ENCODE data around the gene IRF9. TPM values are rescaled to one million over a fixed set of nuclear protein-coding genes. Genes with fewer than 3 reads are reported as not detected.

Gene IRF9
- total and polyA plus RNA-seq, 2 of the 13 experiments (the other 11 are each of a cell fraction or from before 2014, with no cell fraction given) = 14.9 to 49.7 TPM

GRCh38 chr14:24212924-24213865 is 52.1 kb downstream of the IRF9 start, which contains the start of gene CHMP4A (continued):
- peak; percentile 94 for TF ChIP-seq ATF2 (CRISPR knock-in tag; IDR thresholded peaks at IDR 0.05)
- TF ChIP-seq ZSCAN5A (CRISPR knock-in tag; IDR thresholded peaks at IDR 0.05; ENCODE audit: borderline replicate concordance) = peak; percentile 86
- no peak; the same call in 1 of the 2 replicates for TF ChIP-seq ZNF746 (CRISPR knock-in tag; IDR thresholded peaks at IDR 0.05)
- peak; percentile 84 for TF ChIP-seq IRF1 (CRISPR knock-in tag; IDR thresholded peaks at IDR 0.05; ENCODE audit: low read depth)
- TF ChIP-seq TOE1 (CRISPR knock-in tag; IDR thresholded peaks at IDR 0.05) = peak; percentile 78; the same call in 1 of the 2 replicates
- TF ChIP-seq ZSCAN25 (CRISPR knock-in tag; IDR thresholded peaks at IDR 0.05) = peak; percentile 90; the same call in 1 of the 2 replicates
- TF ChIP-seq BATF2 (CRISPR knock-in tag; IDR thresholded peaks at IDR 0.05) = no peak
- no peak for TF ChIP-seq ZNF382 (CRISPR knock-in tag; IDR thresholded peaks at IDR 0.05; ENCODE audit: borderline replicate concordance)
- TF ChIP-seq CHD4 (IDR thresholded peaks at IDR 0.05; ENCODE audit: borderline replicate concordance, low read length) = 0 out of 2 replicates have a peak, but pooled peaks have one; percentile 20
- peak; percentile 99 for TF ChIP-seq MTA1 (CRISPR knock-in tag; IDR thresholded peaks at IDR 0.05; ENCODE audit: borderline replicate concordance)
- TF ChIP-seq MXD3 (CRISPR knock-in tag; IDR thresholded peaks at IDR 0.05) = peak; percentile 99
- TF ChIP-seq CEBPB (IDR thresholded peaks at IDR 0.05; ENCODE audit: borderline replicate concordance, low read depth, low read length) = peak; percentile 95; the same call in 1 of the 2 replicates
- no peak for TF ChIP-seq JDP2 (CRISPR knock-in tag; IDR thresholded peaks at IDR 0.05; ENCODE audit: borderline replicate concordance)
- peak; percentile 80 for TF ChIP-seq TBL1XR1 (IDR thresholded peaks at IDR 0.05; ENCODE audit: borderline replicate concordance, low read length, partially characterized antibody)
- peak; percentile 96 for TF ChIP-seq MXD1 (CRISPR knock-in tag; IDR thresholded peaks at IDR 0.05)
- TF ChIP-seq ZNF333 (CRISPR knock-in tag; IDR thresholded peaks at IDR 0.05; ENCODE audit: borderline replicate concordance) = peak; percentile 97
- peak; percentile 100 for TF ChIP-seq SALL2 (CRISPR knock-in tag; IDR thresholded peaks at IDR 0.05)
- no peak; the same call in 1 of the 2 replicates for TF ChIP-seq HMG20B (CRISPR knock-in tag; conservative IDR thresholded peaks at IDR 0.05)
- TF ChIP-seq ZFP41 (CRISPR knock-in tag; IDR thresholded peaks at IDR 0.05; ENCODE audit: borderline replicate concordance) = peak; percentile 94
- TF ChIP-seq CENPBD1 (CRISPR knock-in tag; IDR thresholded peaks at IDR 0.05; ENCODE audit: borderline replicate concordance, low read depth) = no peak
- no peak for TF ChIP-seq TCF12 (IDR thresholded peaks at IDR 0.05)
- peak; percentile 72; the same call in 1 of the 2 replicates for TF ChIP-seq TCF12 (CRISPR knock-in tag; IDR thresholded peaks at IDR 0.05)
- peak; percentile 98 for TF ChIP-seq ZNF772 (CRISPR knock-in tag; IDR thresholded peaks at IDR 0.05)

All from HepG2 (cell line).